HG02588 (cell line): ENCODE results near the gene MEGF10.

ENCODE experiments used
- ATAC-seq: cut with Tn5 transposase; IDR thresholded peaks from one replicate; pipeline ENCODE4 v1.9.1; 2021; ENCODE audit warnings: mild to moderate bottlenecking, moderate library complexity; ENCODE audit not compliant: unreplicated experiment

MEGF10 gene

DNA sequence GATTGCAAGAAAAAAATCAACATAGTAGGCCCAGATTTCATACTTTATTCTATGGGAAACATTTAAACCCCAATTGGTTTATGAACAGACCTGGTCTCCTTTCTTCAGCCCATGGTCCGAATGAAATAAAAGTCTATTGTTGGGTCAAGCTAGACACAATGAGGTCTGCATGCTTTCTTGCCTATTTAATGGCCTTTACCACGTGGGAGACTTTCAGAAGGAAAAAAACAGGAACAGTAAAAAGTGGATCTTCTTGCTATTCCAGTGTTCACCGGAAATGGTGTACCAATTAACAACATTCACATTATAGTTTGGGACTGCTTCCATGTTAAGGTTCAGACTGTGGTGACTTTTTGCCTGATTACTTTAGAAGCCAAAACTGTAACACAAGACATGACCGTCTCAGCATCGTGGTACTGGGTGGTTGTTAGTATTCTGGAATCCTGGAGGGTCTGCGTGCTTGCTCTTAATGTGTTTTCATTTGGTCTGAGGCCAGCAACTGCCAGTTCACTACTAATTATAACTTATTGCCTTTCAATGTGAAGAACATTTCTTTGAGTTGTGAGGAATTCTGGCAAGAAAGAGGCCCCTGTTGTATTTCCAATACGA is 141.5 kb downstream of the MEGF10 start:
- ATAC-seq, result no peak

DNA sequence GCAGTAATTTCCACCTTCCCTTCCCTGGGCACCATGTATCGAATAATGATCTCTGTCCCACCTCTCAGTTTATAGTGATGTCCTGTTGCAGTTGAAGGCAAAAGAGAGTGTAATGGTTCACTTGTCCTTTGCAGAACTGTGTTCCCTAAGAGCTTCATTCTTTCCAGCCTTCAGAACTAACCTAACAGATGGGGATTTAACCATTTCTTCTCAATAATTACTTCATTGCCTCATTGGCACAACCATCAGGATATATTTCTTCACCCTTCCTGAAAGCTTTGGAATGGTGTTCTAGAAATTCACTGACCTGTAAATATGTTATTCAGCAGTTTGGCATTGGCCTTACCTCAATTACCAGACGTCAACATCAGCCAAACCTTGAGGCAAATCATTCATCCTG is 142.9 kb downstream of the MEGF10 start:
- ATAC-seq, result no peak

DNA sequence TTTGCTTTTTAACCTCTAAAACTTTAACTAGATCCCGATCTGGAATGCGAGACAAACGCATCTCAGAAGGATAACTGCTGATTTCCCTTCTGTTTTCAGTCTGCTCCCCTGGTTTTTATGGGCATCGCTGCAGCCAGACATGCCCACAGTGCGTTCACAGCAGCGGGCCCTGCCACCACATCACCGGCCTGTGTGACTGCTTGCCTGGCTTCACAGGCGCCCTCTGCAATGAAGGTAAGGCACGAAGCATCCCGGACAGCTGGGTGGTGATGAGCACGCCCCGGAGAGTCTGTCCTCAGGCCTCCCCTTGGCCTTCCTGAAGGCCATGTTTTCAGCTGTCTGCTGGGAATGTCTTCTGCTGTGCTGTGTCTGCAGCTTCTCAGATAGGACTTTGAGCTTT is 144.0 kb downstream of the MEGF10 start:
- no peak for ATAC-seq

DNA sequence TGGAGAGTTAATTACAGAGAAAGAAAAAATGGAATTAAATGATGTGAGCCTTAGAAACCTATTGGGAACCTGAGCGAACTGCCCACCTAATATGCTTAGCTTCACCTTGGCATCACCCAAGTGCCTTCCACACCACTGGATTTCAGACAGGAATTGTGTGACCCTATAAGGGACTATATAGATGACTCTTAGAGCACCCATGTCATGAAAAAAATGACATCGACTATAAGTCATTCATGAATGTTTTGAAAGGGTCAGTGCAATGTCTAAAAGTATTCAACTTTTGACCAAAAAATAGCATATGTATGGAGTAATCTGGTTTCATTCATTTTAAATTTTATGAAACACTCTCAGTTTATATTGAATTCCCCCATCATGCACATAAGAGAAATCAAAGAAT is 145.2 kb downstream of the MEGF10 start:
- no peak for ATAC-seq

DNA sequence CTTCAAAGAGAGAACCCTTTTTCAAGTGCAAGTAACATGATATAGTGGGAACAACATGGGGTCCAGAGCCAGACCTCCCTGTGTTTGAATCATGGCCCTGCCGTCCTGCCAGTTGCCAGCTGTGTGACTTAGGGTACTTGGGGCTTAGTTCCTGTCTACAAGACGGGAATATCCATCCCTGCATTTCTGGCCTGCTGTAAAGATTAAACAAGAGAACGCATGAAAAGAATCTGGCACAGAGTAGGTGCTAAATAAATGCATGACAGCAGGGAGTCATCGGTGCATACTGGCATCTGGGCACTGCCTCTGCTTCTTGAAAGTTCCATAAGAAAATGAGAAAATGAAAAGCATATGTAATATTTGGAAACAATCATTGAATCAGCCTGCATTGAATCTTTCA is 149.0 kb downstream of the MEGF10 start:
- ATAC-seq, result no peak

DNA sequence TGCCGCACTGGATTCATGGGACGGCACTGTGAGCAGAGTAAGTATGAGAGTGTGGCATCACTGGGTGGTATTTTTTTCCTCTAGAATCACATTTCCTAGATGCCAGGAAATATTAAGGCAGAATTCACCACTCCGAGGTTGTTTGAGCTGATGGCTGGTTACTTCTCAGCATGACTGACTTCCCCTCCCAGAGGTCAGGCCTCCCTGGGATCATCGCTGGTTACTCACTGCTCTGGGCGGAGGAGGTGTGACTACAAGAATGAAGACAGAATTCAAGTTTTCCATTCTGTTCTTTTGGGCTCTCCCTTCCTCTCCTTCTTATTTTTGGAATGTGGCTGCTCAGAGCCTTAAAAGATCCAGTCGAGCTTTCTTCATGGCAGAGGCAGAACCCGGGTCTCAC is 150.2 kb downstream of the MEGF10 start:
- ATAC-seq, result no peak

DNA sequence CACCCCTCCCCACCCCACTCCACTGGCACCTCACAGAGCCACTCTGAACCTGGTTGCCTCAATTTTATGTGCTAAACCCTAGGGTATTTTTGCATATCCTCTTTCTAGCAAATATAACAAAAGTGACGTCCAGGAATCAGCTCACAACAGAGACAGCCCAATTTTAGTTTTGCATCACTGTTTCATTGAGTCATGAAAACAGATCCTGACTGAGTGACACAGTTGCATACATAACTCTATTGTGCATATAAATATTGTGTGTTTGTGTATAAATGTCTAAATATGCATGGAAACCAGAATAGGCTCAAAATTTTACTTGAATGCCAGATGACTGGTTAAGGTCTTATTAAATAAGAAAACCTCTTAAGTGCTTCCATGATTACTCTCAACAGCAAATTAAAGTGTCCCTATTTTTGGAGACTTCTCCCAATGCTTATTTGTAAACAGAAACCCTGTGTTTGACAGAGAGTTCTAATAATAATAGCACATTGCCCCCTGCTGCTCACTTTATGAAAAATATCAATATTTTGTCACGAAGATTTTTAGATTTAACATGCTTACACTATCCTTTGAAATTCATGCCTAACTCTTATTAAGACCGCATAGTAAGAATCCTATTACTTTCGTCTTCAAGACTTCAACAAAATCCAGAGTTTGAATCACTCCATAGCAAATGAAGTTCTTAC is 151.3 kb downstream of the MEGF10 start:
- no peak for ATAC-seq

DNA sequence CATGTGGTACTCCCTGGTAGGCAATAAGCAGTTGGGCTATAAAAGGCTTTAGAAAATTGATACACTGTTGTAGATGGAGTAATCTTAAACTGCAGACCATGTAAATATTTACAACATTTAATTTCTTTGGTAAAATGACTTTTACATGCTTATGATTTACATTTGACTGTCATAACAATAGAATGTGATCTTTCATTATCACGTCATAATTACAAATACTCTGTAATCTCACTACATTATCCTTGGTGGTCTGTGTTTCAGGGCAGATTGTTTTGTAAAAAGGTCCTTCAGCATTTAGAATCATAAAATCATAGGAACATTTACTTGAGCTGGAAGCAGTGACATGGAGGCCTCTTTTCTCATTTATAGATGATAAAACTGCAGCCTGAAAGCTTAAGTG is 153.6 kb downstream of the MEGF10 start:
- no peak for ATAC-seq

DNA sequence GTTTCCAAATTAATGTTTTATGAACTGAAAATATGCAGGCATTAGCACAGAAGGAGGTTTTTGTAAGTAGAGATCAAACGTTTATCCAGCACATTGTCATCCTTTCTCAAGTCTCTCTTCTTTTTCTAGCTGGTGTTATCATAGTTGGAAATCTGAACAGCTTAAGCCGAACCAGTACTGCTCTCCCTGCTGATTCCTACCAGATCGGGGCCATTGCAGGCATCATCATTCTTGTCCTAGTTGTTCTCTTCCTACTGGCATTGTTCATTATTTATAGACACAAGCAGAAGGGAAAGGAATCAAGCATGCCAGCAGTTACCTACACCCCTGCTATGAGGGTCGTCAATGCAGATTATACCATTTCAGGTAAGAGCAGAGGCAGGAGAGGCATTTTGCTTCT is 154.7 kb downstream of the MEGF10 start:
- ATAC-seq, result no peak

DNA sequence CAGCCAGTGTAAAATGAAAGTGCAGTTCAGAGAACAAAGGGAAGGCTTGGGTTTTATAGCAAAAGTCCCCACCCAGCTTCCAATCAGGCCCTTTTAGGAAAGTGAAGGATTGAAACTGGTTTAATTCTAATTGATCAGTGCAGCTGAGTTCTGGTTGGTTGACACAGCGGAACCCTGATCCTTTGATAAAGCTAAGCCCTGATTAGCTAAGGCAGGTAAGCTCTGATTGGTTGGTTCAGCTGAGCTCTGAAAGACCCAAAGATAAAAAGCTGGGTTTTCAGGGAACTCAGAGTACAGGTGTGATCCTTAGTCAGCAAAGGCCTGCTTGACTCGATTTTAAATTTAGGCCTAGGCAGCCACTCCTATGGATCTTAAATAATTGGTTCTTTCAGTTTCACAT is 156.0 kb downstream of the MEGF10 start:
- no peak for ATAC-seq

DNA sequence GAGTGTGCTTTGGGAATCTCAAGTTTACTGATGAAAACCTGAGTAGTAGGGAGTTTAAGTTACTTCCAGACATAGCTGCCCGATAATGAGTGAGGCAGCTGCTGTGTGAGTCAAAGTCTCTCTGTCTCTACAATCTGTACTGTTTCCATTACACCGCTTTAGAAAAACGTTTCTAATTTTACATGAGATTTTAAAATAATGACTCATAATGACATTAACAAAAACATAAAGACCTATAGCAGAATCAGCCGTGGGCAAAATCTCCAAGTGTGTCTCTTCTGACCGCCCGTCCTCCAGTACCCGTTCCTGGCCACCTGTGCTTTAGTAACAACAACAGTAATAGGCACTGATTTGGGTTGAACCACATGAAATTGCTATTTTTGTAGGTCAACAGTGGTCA is 157.2 kb downstream of the MEGF10 start:
- no peak for ATAC-seq

DNA sequence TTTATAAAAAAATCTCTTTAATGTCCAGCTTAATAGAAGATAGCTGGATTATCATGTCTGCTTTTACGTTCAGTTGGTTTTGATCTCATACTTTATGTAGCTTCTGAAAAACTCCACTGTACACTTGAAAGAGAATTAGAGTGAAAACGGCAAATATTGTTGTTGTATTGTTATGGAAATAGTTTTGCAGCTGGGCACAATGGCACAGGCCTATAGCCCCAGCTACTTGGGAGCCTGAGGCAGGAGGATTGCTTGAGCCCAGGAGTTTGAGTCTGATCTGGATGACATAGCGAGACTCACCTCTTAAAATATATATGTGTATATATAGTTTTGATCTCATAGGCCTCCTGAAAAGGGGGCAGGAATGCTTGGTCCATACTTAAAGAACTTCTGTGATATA is 159.4 kb downstream of the MEGF10 start:
- no peak for ATAC-seq

DNA sequence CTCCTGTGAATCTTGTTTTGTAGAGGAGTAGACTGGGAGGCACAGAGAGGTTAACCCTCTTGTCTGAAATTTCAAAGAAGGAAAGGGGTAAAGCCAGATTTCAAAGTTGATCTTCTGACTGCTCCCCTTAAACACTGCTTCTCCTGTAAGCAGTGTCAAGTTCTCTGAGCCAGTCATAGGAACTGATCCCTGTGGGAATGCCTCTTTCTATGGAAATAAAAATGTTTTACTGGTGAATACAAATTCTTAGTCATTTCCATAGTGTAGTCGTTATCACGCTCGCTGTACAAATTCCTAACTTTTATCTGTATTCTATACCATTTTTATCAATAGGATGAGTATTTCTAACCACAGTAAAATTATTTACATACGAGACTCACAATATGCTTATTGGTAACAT is 160.5 kb downstream of the MEGF10 start:
- ATAC-seq, result no peak

DNA sequence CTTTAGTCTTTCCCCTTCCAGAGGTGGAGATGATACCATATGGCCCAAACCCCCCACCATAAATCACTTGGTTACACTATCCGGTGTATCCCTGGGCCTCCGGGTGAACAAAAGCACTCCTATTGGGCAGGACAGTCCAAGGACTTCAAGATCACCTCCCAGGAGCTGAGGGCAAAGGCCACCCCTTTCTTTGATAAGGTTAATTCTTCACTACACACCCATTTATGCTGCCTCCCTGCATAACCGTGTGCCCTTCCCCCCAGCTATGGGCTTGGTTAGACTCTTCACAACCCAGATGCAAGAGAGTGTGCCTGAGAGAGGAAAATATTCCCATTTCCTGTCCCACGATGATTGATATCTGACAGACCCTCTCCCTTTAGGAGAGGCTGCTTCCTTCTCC is 162.0 kb downstream of the MEGF10 start:
- ATAC-seq, result no peak

DNA sequence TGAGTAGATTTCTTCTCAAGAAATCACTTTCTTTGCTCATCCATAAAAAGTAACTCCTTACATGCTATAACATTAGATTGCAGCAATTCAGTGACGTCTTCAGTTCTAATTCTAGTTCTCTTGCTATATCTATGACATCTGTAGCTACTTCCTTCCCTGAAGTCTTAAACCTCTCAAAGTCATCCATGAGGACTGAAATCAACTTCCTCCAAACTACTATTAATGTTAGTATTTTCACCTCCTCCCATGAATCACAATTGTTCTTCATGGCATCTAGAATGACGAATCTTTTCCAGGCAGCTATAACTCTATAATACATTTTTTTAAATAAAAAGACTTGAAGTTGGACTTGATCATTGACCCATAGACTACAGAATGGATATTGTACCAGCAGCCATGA is 180.6 kb downstream of the MEGF10 start:
- ATAC-seq, result no peak

DNA sequence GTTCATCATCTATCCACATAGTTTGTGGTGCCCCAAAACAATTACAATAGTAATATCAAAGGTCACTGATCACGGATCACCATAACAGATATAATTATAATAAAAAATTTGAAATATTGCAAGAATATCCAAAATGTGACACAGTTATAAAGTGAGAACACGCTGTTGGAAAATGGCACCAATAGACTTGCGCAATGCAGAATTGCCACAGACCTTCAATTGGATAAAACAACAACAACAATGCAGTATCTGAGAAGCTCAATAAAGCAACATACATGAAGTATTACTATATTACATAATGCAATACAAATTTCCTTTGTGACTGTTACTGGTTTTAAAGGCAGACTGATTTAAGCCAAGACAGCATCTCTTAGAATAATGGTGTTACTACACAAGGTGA is 182.1 kb downstream of the MEGF10 start:
- no peak for ATAC-seq

DNA sequence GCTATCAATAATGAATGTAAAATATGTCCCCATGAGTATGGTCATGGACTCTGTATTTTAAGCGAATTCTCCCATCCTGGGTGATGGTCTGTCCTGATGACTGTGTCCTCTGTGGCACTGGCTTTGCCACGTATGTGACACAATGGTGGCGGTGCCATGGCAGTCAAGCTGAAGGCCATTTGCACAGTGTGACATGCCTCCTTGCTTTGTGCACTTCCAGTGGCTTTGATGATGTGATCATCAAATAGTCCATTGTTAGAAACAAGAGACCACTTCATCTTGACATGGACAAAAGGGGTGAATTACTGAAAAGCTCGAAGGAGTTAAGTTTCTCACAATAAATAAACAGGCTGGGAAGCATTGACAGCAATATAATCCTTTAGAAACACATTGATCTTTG is 195.9 kb downstream of the MEGF10 start:
- ATAC-seq, result no peak

DNA sequence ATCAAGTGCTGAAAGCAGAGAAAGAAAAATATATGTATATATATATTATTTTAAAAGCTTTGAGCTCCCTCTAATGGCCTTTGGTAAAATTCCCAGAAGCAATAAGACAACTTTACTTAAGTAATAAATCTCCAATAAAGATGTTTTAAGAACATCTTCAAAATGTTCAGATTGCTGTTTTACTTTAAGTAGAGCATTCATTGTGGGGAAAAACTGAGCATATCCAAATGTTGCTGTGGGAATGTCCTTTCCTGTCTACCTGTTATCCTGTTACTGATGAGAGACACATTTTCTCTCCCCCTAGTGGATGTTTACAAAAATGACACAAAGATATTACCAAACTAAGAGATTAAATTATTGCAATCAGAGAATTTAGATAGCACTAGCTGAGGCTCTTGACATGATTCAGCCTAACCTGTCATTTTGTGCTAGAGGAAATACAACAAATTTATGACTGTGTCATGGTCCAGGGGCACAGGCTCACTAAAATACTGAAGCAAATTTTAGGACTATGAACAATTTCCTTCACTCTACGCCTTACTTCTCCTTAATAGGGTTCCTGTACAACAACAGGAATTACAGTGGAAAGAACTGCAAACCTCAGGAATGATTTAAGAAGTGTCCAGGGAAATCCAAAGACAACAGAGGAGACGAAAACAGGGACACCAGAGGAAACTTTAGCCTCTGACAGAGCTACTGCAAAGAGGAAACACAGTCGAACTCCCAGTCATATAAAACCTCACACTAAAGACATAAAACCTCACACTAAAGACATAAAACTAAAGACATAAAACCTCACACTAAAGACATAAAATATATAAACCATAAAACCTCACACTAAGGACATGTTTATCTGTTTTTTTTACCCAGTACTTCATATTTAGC is 202.5 kb downstream of the MEGF10 start:
- ATAC-seq, result peak; percentile 72

DNA sequence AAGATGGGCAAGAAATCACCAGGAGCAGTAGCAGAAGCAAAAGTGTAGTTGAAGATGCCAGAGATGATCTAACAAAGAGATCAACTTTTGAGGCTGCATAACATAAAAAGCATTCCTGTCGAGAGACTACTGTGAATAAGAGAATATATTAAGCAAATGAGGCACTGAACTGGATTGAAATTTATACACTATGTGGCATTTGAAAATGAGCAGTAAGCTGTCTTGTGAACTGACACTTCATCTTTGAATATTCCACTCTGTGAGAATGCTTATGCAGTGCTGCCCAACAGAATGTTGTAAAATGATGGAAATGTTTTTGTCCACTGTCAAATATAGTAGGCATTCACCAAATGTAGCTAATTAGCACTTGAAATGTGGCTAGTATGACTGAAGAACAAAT is 208.0 kb downstream of the MEGF10 start:
- no peak for ATAC-seq

DNA sequence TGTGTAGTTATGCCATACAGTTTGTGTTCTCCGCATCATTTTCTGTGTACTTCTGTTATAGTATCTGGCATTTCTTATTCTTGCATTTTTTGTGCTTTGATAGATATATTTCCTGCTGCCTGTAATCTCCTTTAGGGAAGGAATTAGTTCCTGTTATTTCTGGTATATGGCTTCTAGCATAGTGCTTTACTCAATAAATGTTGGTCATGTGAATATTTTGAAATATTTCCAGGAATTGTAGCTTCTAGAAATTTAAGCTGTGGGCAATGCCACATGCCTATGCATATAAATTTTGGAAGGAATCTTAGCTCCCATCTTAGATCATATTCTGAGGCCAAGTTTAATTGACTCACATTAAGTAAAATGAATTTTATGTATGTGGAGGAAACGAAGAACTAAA is 215.3 kb downstream of the MEGF10 start:
- ATAC-seq, result no peak

DNA sequence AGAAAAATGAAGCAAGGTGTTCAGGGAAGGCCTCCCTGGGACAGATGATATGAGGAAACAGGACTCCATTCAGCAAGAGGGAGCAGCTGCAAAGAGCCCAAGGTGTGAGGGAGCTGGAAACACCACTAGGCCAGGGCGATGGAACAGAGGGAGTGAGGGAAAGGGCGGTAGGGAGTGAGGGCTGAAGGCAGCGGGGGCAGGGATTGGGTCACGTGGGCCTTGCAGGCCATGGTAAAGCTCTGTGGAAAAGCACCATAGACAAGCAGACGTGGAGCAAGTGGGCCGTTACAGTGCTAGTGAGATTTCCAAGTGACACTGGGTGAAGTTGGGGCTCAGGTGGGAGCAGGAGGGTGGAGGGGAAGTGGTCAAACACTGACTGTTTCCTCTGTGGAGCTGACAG is 216.0 kb downstream of the MEGF10 start:
- no peak for ATAC-seq
